Measurements from ENCODE around the gene FOXO6.

DNA sequence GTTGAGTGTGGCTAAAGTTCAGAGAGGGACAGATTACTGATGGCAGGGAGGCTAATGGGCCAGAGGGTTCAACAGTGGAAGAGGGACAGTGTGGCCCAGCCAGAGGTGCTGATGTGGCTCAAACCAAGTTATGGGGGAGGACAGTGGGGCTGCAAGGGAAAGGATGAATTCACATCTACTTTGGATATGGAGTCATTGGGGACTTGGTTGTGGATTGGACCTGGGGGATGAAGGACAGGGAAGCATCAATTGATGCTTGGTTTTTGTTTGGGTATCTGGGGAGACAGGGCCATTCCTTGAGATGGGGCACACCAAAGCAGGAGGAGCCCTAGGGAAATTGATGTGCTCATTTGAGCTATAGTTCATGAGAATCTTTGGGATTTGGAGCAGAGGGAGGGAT is 23.3 kb downstream of the FOXO6 start:
- TF ChIP-seq EZH2 (IDR thresholded peaks at IDR 0.05; ENCODE audit: insufficient read depth, poor library complexity, severe bottlenecking): no peak
- no peak for TF ChIP-seq EZH2phosphoT487 (IDR thresholded peaks at IDR 0.05; ENCODE audit: insufficient read depth, low read depth)
